GM12874 (cell line): ENCODE measurements around the gene PARD6G.

Experiments
- CTCF ChIP-seq: IDR thresholded peaks from 2 replicates; pipeline ENCODE4 v1.5.1; 2011; ENCODE audit warnings: low read depth, mild to moderate bottlenecking, control low read depth, low read length, moderate library complexity; ENCODE audit not compliant: insufficient read depth

The PARD6G gene

DNA sequence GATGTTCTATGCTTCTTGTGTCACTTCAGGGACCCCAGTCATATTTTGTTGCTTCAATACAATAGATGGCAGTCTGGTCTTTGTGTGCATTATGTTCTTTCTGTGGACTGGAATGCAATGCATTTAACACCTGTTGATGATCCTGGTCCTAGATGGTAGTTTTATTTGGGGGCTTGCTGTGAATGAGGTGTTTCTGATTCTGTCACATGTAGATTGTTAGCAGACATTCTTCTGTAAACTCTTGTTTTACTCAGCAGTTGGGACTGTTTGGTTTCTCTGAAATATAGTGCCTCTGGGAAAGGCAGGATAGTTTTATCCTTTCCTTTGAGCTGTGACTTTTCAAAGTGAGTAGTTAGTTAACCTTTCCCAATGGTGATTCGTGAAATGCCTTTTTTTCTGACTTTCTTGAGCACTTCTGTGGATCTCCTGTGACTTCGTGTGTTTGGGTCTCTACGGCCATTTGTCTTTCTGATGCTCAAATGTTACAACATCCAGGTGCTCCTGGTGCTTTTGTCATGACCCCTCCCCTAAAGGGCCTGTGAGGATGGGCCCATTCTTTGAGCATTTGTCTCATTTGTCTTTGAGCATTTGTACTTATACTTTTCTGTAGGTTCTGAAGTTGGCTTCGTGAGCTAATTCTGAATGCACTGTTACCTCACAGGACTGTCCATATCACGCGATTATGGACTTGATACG lies 117.5 kb downstream of the PARD6G start:
- TF ChIP-seq CTCF: no peak

- no peak for TF ChIP-seq CTCF
These were observed 119.7 kb downstream of the PARD6G start for GRCh38 chr18:80127635-80128034.

GRCh38 chr18:80126797-80127196 lies 120.5 kb downstream of the PARD6G start:
- no peak for TF ChIP-seq CTCF

GRCh38 chr18:80124131-80124530 lies 123.2 kb downstream of the PARD6G start:
- TF ChIP-seq CTCF: no peak

GRCh38 chr18:80120932-80121331 lies 126.4 kb downstream of the PARD6G start:
- TF ChIP-seq CTCF: no peak

- TF ChIP-seq CTCF: no peak
These were observed 128.2 kb downstream of the PARD6G start for GRCh38 chr18:80119111-80119510.

DNA sequence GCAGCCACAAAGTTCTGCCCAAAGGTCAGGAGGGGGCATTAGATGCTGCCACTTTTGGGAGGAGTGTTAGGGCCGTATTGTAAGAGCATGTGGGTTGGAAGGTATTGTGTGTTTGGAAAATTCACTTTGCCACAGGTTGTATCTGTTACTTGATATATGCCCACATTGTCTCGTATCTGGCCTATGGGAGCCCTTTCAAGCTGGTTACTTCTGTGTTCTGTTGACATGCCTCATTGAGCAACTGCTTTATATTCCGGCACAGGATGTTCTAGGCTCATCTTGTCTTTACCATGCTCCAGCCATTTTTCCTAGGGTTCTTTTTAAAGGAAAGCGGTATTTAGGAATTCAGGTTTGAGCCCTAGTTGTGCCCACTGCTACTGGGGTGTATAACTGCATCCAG lies 132.3 kb downstream of the PARD6G start:
- no peak for TF ChIP-seq CTCF
